Measurements from ENCODE around the gene CCDC88B.

The CCDC88B gene

DNA sequence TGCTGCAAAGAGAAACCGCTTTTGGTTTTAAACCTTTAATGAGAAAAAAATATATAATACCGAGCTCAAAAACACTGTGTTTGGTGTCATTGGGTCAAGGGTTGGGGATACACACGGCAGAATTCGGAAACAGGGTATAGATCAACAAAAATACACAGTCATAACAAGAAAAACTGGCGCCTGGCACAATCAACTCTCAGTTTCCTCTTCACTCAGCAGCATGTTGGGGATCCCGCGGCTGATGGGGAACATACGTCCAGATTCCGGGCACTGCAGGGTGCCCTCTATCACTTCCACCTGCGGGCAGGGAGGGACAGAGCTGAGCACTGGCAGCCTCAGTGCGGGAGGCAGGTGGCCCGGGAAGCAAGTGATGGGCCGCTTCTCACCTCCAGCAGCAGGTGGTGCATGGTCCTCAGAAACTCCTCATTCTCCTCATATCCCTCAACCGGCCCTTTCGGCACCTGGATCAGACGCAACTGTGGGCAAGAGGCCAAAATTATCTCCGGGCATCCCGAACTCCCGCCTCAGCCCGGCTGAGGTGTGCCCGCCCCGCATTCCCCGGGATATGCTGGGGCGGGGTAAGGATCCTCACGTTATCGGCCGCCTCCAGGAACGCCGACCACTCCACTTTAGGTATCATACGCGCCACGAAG is 23.2 kb upstream of the CCDC88B start:
- Histone ChIP-seq H3K4me1 (ENCODE audit: control insufficient read depth, insufficient read depth, low read length) (peaks cover 8% of the 10 kb centered on the region), H3K36me3 (ENCODE audit: control insufficient read depth, insufficient read depth, low read length) (peaks cover 2% of the 10 kb centered on the region), H3K27ac (ENCODE audit: insufficient read depth, low read depth, low read length, poor library complexity, severe bottlenecking) (peak overlapping the region; percentile 95), H3K27me3 (ENCODE audit: control insufficient read depth, insufficient read depth, low read length, poor library complexity, severe bottlenecking) (no peaks in the 10 kb centered on the region), H3K4me3 (ENCODE audit: insufficient read depth, low read depth, low read length) (peak overlapping the region; percentile 78), H3K9me3 (ENCODE audit: control insufficient read depth, low read length) (no peaks in the 10 kb centered on the region)
- WGBS, 2 experiments: 11 to 12% methylated on average over 32 of the region's 32 CpGs

DNA sequence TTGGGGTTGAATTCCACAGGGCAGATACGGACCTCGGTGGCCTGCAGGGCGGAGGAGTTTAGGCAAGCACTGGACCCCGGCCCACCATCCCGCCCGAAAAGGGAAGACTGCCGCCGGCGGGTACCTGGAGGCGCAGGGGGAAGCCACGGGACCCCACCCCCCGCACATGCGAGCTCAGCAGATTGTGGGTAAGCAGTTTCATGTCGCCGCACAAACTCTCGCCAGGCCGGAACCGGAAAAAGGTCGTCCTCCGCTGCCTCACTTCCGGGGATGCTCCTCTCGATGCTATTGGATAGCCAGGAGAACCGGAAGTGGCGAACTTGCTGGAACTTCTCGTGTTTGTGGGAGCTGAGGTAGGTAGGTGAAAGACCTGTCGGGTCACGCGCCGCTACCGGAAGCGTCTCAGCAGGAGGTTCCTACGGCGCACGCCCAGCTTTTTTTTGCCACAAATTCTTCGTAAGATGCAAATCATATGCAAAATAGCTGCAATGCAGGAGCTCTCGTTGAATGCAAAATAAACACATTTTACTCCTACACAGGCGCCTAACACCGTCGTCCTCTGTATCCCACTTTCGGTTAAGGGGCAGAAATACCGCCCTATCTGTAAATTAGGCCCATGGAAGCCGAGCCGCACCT is 22.6 kb upstream of the CCDC88B start, which contains the start of gene TRMT112:
Gene TRMT112 (minus strand): TSS at position 235 of the 636 bp plus-strand sequence. CDS start 33 bp downstream, at position 202.
- peak within 1 kb of the TSS; percentile 95 for H3K27ac ChIP-seq (ENCODE audit: insufficient read depth, low read depth, low read length, poor library complexity, severe bottlenecking)
- H3K4me3 ChIP-seq (ENCODE audit: insufficient read depth, low read depth, low read length): peak within 1 kb of the TSS; percentile 78
- no peaks in the 10 kb centered on the region for H3K27me3 ChIP-seq (ENCODE audit: control insufficient read depth, insufficient read depth, low read length, poor library complexity, severe bottlenecking)
- peaks cover 2% of the 10 kb centered on the region for H3K36me3 ChIP-seq (ENCODE audit: control insufficient read depth, insufficient read depth, low read length)
- 0% methylated on average over 43 of the region's 43 CpGs for WGBS, 2 experiments
- H3K4me1 ChIP-seq (ENCODE audit: control insufficient read depth, insufficient read depth, low read length): peaks cover 8% of the 10 kb centered on the region
- no peaks in the 10 kb centered on the region for H3K9me3 ChIP-seq (ENCODE audit: control insufficient read depth, low read length)

DNA sequence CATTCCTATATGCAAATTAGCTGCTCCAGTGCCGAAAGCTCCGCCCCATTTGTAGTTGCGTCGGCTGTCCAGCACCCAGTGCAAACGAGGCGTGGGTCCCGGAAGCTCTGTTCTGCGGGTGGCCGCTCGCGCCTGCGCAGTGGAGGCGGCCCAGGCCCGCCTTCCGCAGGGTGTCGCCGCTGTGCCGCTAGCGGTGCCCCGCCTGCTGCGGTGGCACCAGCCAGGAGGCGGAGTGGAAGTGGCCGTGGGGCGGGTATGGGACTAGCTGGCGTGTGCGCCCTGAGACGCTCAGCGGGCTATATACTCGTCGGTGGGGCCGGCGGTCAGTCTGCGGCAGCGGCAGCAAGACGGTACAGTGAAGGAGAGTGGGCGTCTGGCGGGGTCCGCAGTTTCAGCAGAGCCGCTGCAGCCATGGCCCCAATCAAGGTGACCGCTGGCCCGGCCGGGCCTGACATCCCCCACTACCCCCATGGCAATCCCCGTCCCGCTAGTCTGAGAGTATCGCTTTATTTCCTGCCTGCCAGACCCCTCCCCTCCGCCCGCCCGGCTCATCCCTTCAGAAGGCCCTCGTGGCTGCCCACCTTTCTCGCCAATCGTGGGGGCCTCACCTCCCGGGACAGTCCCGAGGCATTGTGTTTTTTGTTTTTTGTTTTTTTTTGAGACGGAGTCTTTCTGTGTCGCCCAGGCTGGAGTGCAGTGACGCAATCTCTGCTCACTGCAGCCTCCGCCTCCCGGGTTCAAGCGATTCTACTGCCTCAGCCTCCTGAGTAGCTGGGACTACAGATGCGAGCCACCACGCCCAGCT is 21.8 kb upstream of the CCDC88B start, which contains the start of gene PRDX5:
Gene PRDX5 (plus strand): TSS at position 161 of the 805 bp plus-strand sequence. CDS start 95 bp downstream, at position 256.
- Histone ChIP-seq H3K9me3 (ENCODE audit: control insufficient read depth, low read length) (no peaks in the 10 kb centered on the region), H3K36me3 (ENCODE audit: control insufficient read depth, insufficient read depth, low read length) (peaks cover 2% of the 10 kb centered on the region), H3K4me1 (ENCODE audit: control insufficient read depth, insufficient read depth, low read length) (peaks cover 8% of the 10 kb centered on the region), H3K4me3 (ENCODE audit: insufficient read depth, low read depth, low read length) (peak within 1 kb of the TSS; percentile 78), H3K27ac (ENCODE audit: insufficient read depth, low read depth, low read length, poor library complexity, severe bottlenecking) (peak within 1 kb of the TSS; percentile 95), H3K27me3 (ENCODE audit: control insufficient read depth, insufficient read depth, low read length, poor library complexity, severe bottlenecking) (no peaks in the 10 kb centered on the region)
- 0 to 1% methylated on average over 61 of the region's 61 CpGs for WGBS, 2 experiments

DNA sequence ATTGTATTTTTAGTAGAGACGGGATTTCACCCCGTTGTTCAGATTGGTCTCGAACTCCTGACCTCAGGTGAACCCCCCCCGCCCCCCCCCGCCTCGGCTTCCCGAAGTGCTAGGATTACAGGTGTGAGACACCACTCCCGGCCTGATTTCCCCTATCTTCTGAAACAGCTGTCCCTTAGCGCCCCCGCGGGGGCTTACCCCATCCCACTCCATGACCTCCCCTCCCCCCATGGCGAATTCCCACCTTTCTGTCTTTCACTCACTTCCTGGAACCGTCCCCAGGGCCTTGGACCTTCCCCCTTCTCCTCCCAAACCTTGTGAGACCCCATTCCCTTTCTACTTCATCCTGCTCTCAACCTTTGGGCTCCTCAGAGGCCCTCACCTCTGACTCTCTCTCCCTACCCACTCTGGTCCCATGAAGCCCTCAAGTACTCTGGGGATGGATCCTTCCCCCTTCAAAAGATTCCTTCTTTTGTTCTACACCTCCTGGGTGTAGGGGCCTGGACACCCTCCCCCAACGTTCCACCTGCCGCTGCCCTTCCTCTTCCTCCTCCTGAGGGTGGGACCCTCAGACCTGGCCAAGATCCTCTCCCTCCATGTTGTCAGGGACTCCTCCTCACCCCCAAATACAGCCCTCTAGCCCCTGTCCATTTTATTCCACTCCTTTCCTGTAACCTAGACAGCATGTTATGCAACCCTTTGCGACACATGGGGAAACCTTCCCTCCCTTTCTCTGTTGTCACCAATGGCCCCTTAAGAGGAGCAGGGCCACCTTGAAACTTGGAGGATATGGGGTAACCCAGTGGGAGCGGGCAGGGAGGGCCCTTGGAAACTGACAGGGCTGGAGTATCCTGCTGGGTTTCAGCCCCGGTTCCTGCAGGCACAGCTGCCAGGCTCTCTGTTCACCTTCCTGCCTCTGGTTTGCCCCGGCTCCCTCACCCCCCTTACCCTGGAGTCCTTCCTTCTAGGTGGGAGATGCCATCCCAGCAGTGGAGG is 20.9 kb upstream of the CCDC88B start:
- H3K27me3 ChIP-seq (ENCODE audit: control insufficient read depth, insufficient read depth, low read length, poor library complexity, severe bottlenecking): no peaks in the 10 kb centered on the region
- peaks cover 2% of the 10 kb centered on the region for H3K36me3 ChIP-seq (ENCODE audit: control insufficient read depth, insufficient read depth, low read length)
- 27 to 28% methylated on average over 15 to 19 of the region's 19 CpGs for WGBS, 2 experiments
- H3K27ac ChIP-seq (ENCODE audit: insufficient read depth, low read depth, low read length, poor library complexity, severe bottlenecking): no peak overlapping the region
- peaks cover 8% of the 10 kb centered on the region for H3K4me1 ChIP-seq (ENCODE audit: control insufficient read depth, insufficient read depth, low read length)
- H3K9me3 ChIP-seq (ENCODE audit: control insufficient read depth, low read length): no peaks in the 10 kb centered on the region
- peak overlapping the region; percentile 78 for H3K4me3 ChIP-seq (ENCODE audit: insufficient read depth, low read depth, low read length)

DNA sequence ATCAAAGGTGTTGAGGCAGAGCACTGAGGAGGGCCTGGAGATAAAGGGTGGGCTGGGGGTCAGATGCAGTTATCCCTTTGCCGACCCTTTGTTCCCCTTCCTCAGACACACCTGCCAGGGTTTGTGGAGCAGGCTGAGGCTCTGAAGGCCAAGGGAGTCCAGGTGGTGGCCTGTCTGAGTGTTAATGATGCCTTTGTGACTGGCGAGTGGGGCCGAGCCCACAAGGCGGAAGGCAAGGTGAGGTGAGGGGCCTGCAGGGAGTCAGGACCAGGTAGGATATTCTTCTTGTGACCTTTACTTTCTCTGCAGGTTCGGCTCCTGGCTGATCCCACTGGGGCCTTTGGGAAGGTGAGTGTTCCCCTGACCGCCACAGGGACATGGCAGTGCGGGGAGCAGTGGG is 19.4 kb upstream of the CCDC88B start:
- Histone ChIP-seq H3K27ac (ENCODE audit: insufficient read depth, low read depth, low read length, poor library complexity, severe bottlenecking) (no peak overlapping the region), H3K9me3 (ENCODE audit: control insufficient read depth, low read length) (no peaks in the 10 kb centered on the region), H3K27me3 (ENCODE audit: control insufficient read depth, insufficient read depth, low read length, poor library complexity, severe bottlenecking) (no peaks in the 10 kb centered on the region), H3K4me3 (ENCODE audit: insufficient read depth, low read depth, low read length) (no peak overlapping the region), H3K36me3 (ENCODE audit: control insufficient read depth, insufficient read depth, low read length) (no peaks in the 10 kb centered on the region), H3K4me1 (ENCODE audit: control insufficient read depth, insufficient read depth, low read length) (peaks cover 8% of the 10 kb centered on the region)
- WGBS, 2 experiments: 94 to 98% methylated on average over 7 of the region's 7 CpGs

DNA sequence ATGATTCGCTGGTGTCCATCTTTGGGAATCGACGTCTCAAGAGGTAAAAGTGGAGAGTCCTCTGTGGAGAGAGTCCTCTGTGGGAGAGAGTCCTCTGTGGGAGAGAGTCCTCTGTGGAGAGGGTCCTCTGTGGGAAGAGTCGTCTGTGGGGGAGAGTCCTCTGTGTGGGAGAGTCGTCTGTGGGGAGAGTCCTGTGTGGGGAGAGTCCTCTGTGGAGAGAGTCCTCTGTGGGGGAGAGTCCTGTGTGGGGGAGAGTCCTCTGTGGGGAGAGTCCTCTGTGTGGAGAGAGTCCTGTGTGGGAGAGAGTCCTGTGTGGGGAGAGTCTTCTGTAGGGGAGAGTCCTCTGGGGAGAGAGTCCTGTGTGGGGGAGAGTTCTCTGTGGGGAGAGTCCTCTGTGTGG is 19.0 kb upstream of the CCDC88B start:
- 94 to 97% methylated on average over 5 of the region's 5 CpGs for WGBS, 2 experiments
- no peaks in the 10 kb centered on the region for H3K36me3 ChIP-seq (ENCODE audit: control insufficient read depth, insufficient read depth, low read length)
- H3K4me3 ChIP-seq (ENCODE audit: insufficient read depth, low read depth, low read length): no peak overlapping the region
- H3K27me3 ChIP-seq (ENCODE audit: control insufficient read depth, insufficient read depth, low read length, poor library complexity, severe bottlenecking): no peaks in the 10 kb centered on the region
- H3K4me1 ChIP-seq (ENCODE audit: control insufficient read depth, insufficient read depth, low read length): peaks cover 8% of the 10 kb centered on the region
- no peak overlapping the region for H3K27ac ChIP-seq (ENCODE audit: insufficient read depth, low read depth, low read length, poor library complexity, severe bottlenecking)
- H3K9me3 ChIP-seq (ENCODE audit: control insufficient read depth, low read length): no peaks in the 10 kb centered on the region

DNA sequence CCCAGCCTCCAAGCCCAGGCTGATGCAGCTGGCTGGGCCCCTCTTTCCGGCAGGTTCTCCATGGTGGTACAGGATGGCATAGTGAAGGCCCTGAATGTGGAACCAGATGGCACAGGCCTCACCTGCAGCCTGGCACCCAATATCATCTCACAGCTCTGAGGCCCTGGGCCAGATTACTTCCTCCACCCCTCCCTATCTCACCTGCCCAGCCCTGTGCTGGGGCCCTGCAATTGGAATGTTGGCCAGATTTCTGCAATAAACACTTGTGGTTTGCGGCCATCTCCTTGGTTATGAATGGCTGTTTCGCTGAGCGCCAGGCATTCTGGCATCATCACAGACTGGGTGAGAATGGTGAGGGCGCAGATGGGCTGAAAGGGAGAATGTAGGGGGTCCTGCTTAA is 18.5 kb upstream of the CCDC88B start:
- Histone ChIP-seq H3K27ac (ENCODE audit: insufficient read depth, low read depth, low read length, poor library complexity, severe bottlenecking) (no peak overlapping the region), H3K4me1 (ENCODE audit: control insufficient read depth, insufficient read depth, low read length) (peaks cover 5% of the 10 kb centered on the region), H3K9me3 (ENCODE audit: control insufficient read depth, low read length) (no peaks in the 10 kb centered on the region), H3K27me3 (ENCODE audit: control insufficient read depth, insufficient read depth, low read length, poor library complexity, severe bottlenecking) (no peaks in the 10 kb centered on the region), H3K36me3 (ENCODE audit: control insufficient read depth, insufficient read depth, low read length) (no peaks in the 10 kb centered on the region), H3K4me3 (ENCODE audit: insufficient read depth, low read depth, low read length) (no peak overlapping the region)
- WGBS, 2 experiments: 96 to 97% methylated on average over 5 of the region's 5 CpGs

DNA sequence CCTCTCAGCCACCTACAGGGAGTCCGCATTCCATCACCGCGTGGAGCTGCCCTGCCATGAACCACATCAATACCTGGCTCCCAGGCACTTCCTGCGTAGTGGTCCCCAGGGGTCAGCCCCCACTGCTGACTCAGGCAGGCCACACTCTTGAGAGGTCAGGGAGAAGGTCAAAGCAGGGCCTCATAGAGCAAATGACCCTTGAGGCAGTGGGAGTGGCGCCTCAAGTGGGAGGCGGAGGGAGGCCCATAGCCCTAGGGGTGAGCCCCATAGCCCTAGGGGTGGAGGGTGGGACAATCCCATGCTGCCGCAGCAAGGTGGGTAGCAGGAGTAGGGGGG is 17.1 kb upstream of the CCDC88B start:
- Histone ChIP-seq H3K4me1 (ENCODE audit: control insufficient read depth, insufficient read depth, low read length) (peaks cover 5% of the 10 kb centered on the region), H3K4me3 (ENCODE audit: insufficient read depth, low read depth, low read length) (no peak overlapping the region), H3K27ac (ENCODE audit: insufficient read depth, low read depth, low read length, poor library complexity, severe bottlenecking) (no peak overlapping the region), H3K36me3 (ENCODE audit: control insufficient read depth, insufficient read depth, low read length) (no peaks in the 10 kb centered on the region), H3K27me3 (ENCODE audit: control insufficient read depth, insufficient read depth, low read length, poor library complexity, severe bottlenecking) (no peaks in the 10 kb centered on the region), H3K9me3 (ENCODE audit: control insufficient read depth, low read length) (no peaks in the 10 kb centered on the region)
- WGBS, 2 experiments: 80 to 83% methylated on average over 7 of the region's 7 CpGs

DNA sequence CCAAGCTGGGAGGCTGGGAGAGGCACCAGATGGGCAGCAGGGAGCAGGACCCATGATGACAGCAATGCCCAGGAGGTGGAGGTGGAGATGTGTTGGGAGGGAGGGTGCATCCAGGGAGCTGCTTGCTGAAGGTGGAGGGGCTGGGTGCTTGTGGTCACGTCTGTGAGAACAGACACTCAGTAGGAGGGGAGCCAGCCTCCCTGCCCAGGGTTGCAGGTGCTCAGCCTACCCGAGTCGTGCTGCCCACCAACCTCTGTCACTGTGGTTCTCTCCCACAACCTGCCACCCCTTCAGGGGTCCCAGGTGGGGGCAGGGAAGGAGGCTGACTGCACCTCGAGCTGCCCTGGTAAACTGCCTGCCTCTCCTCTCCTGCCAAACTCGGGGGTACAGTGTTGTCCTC is 16.6 kb upstream of the CCDC88B start:
- H3K36me3 ChIP-seq (ENCODE audit: control insufficient read depth, insufficient read depth, low read length): no peaks in the 10 kb centered on the region
- no peaks in the 10 kb centered on the region for H3K9me3 ChIP-seq (ENCODE audit: control insufficient read depth, low read length)
- peaks cover 5% of the 10 kb centered on the region for H3K4me1 ChIP-seq (ENCODE audit: control insufficient read depth, insufficient read depth, low read length)
- no peaks in the 10 kb centered on the region for H3K27me3 ChIP-seq (ENCODE audit: control insufficient read depth, insufficient read depth, low read length, poor library complexity, severe bottlenecking)
- H3K27ac ChIP-seq (ENCODE audit: insufficient read depth, low read depth, low read length, poor library complexity, severe bottlenecking): no peak overlapping the region
- 82 to 90% methylated on average over 5 of the region's 5 CpGs for WGBS, 2 experiments
- H3K4me3 ChIP-seq (ENCODE audit: insufficient read depth, low read depth, low read length): no peak overlapping the region
